Aorta (tissue), 5 donors: Measurements from ENCODE around the gene IGSF9. TPM values are rescaled to one million over a fixed set of nuclear protein-coding genes. Genes with fewer than 3 reads are reported as not detected.
A peak's percentile ranks its signal among the peaks of the same experiment; 100 is the strongest.

ENCODE experiments used
- ATAC-seq: fragments of 200-7000 bp; cut with Tn5 transposase; one replicate; pipeline ENCODE4 v1.9.1; 2022; ENCODE audit warnings: moderate library complexity; ENCODE audit not compliant: low FRiP score
- DNase-seq, 2 donors: peaks; one replicate each; pipeline ENCODE4 v3.0.0-alpha.2; 2020
- H3K27ac ChIP-seq, 2 donors: one replicate each; pipeline ENCODE4 v1.5.1; 2013; ENCODE audit warnings: low read length in 2 of 2, mild to moderate bottlenecking in 2 of 2, moderate library complexity in 2 of 2, control low read depth in 1 of 2, inconsistent platforms in 1 of 2, low read depth in 1 of 2
- H3K27me3 ChIP-seq, 2 donors: one replicate each; pipeline ENCODE4 v1.6.1; 2013; ENCODE audit warnings: control low read depth in 1 of 2, low read length in 1 of 2, mild to moderate bottlenecking in 1 of 2, moderate library complexity in 1 of 2; ENCODE audit not compliant: insufficient read depth in 2 of 2, control insufficient read depth in 1 of 2
- H3K36me3 ChIP-seq, 2 donors: one replicate each; pipeline ENCODE4 v1.6.1; 2013; ENCODE audit warnings: control low read depth in 1 of 2, low read length in 1 of 2, mild to moderate bottlenecking in 1 of 2; ENCODE audit not compliant: insufficient read depth in 2 of 2, control insufficient read depth in 1 of 2
- H3K4me1 ChIP-seq, 2 donors: one replicate each; pipeline ENCODE4 v1.6.1; 2013; ENCODE audit warnings: low read length in 2 of 2, control low read depth in 1 of 2, mild to moderate bottlenecking in 1 of 2, moderate library complexity in 1 of 2; ENCODE audit not compliant: insufficient read depth in 2 of 2, control insufficient read depth in 1 of 2
- H3K4me3 ChIP-seq, 2 donors: one replicate each; pipeline ENCODE4 v1.5.1; 2013; ENCODE audit warnings: low read length in 2 of 2, control low read depth in 1 of 2, mild to moderate bottlenecking in 1 of 2
- H3K9me3 ChIP-seq: one replicate; pipeline ENCODE4 v1.6.1; 2013; ENCODE audit warnings: mild to moderate bottlenecking, low read length; ENCODE audit not compliant: control insufficient read depth
- WGBS, 2 donors: extraction: QIAGEN DNeasy Blood & Tissue Kit; methylation state at CpG; one replicate each; pipeline ENCODE4 v1.1.7; 2013; 5-methylcytosine and 5-hydroxymethylcytosine counted together
- intact Hi-C, 2 donors: fragments of 100-400 bp; cut with DNase I; formaldehyde crosslinking; loops; one replicate each; pipeline versions ENCODE4 v1.14.2 to v1.15.0; 2022
- polyA plus RNA-seq, 2 donors: library from polyadenylated mRNA; stranded (reverse); fragments of 200-250 nt; gene quantifications; one replicate each; pipeline ENCODE4 v1.2.3, GENCODE V29; 2013
- total RNA-seq, 2 donors: library from RNA; stranded (reverse); fragmentation: NEBNext Ultra II Directional; extraction: Animal tissue kit (Norgen Biotek cat#: 25700); gene quantifications; one replicate each; pipeline ENCODE4 v1.2.1, GENCODE V29; 2021
- donor health status: healthy with polysubstance abuse.
- donor health status: Bipolar disorder and iron deficiency.
- donor health status: DM: no; HTN: no; CAD: no.
- donor health status: DM: no; HTN: no; CAD: no.
- donor health status: DM: yes; HTN: yes; CAD: no.

Gene IGSF9
- total and polyA plus RNA-seq, 4 donors = 0.05 to 1.0 (median 0.30) TPM; not detected in 1

DNA sequence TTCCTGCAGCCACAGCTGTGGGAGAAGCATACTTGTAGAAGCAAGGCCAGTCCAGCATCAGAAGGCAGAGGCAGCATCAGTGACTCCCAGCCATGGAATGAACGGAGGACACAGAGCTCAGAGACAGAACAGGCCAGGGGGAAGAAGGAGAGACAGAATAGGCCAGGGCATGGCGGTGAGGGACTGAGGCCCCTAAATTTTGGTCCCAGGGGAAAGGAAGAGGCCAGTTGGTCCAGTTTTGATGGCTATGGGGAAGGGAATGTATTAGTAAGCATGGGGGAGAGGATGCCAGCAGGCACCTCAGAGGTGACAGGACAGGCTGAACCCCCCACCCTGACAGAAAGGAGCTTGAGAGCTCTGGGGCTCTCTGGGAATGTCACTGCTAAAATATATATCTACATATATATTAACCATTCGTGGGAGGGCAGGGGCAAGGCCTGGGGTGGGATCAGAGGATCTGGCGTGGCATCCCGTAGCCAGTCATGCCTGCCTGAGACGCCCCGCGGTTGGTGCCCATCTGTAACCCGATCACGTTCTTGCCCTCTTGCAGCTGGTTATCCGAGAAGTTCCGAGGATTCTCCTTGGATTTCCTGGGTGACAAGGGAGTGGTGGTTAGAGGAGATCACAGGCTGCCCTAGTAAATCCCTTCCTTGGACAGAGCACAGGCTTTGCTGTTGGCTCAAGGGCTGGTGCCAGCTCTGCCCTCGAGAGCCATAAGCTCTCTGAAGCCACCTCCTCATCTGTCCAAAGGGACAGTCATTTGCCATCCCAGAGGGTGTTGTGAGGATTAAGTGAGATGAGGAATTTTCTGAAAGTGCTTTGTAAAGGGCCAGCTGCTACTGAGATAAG is 26.8 kb downstream of the IGSF9 start:
- ATAC-seq = no peak
- WGBS, 2 donors = 74 to 76% methylated on average over 13 of the region's 13 CpGs
- no peaks in the 10 kb centered on the region for H3K27me3 ChIP-seq
- no peak overlapping the region for H3K27ac ChIP-seq
- no peak overlapping the region for H3K4me3 ChIP-seq
- DNase-seq = peak; percentile 9 to 51
- intact Hi-C loops = no loop called here
- H3K4me1 ChIP-seq = peaks cover 0 to 2% of the 10 kb centered on the region in 2 donors
- peaks cover 4 to 9% of the 10 kb centered on the region in 2 donors for H3K36me3 ChIP-seq
- no peaks in the 10 kb centered on the region for H3K9me3 ChIP-seq

DNA sequence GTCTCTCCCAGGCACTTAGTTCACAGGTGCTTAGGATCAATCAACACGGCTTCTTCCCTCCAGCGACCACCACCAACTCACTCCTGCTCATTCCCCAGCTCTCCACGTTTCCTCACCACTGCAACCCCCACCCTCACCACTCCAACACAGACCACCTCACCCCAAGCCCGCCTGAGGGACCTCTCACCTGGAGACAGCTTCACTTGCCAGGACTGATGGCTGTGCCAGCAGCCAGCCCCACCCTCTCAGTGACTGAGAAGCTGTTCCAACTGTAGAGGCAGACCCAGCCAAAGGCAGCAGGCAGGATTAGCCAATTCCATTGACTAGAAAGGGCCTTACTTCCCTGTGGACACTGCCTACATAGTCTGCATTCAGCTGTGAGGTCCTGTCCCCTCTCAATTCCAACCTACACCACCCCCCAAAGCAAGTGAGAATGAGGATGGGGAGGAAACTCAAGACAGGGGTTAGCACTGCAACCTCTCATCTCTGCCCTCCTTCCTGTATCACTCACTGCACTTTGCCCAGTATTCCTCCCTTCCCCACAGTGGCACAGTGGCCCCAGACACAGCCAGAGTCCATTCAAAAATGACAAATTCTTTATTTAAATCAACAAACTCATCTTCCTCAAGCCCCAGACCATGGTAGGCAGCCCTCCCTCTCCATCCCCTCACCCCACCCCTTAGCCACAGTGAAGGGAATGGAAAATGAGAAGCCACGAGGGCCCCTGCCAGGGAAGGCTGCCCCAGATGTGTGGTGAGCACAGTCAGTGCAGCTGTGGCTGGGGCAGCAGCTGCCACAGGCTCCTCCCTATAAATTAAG is 27.7 kb downstream of the IGSF9 start:
- intact Hi-C loops = no loop called here
- peaks cover 0 to 2% of the 10 kb centered on the region in 2 donors for H3K4me1 ChIP-seq
- DNase-seq (peak; percentile 46 to 63), ATAC-seq (no peak)
- peaks cover 4 to 9% of the 10 kb centered on the region in 2 donors for H3K36me3 ChIP-seq
- H3K9me3 ChIP-seq = no peaks in the 10 kb centered on the region
- H3K27ac ChIP-seq = peak overlapping the region in 1 of 2 donors; percentile 25
- no peak overlapping the region for H3K4me3 ChIP-seq
- WGBS, 2 donors = 54 to 57% methylated on average over 5 of the region's 5 CpGs
- H3K27me3 ChIP-seq = no peaks in the 10 kb centered on the region

DNA sequence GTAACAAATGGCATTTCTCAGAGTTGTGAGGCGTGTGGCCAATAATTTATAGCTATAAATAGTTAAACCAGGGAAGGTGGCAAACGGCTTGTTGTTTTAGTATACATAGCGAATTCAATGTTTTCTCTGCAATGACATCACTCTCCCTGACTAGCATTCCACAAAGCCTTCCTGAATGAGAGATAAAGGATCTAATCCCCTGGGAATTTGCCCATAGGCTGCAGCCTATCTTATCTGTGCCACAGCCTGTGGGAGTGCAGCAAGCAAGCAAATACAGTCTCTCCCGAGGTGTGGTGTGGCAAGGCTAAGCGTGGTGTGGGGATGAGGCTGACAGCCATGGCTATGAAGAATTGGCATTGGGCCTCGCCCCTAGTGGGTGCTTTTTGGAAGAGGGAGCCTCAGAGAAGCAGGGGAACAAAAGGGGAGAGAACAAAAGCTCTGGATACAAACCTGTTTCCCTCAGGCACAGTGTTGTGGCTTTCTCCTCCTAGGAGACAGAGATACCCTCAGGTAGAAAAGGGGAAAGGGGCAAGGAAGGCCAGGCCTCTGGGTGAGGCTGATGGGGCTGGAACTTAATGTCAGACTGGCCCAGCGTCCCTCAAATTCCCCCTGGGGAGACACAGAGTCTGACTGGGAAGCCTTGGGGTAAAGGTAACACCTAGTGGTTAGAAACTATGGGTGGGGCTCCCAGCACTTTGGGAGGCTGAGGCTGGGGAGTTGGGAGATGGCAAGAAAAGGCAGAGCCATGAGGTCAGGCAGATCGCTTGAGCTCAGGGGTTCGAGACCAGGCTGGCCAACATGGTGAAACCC is 29.0 kb downstream of the IGSF9 start:
- H3K9me3 ChIP-seq = no peaks in the 10 kb centered on the region
- intact Hi-C loops = no loop called here
- H3K36me3 ChIP-seq = peaks cover 4 to 9% of the 10 kb centered on the region in 2 donors
- DNase-seq (peak; percentile 33 to 71), ATAC-seq (no peak)
- H3K27me3 ChIP-seq = no peaks in the 10 kb centered on the region
- H3K27ac ChIP-seq = peak overlapping the region in 1 of 2 donors; percentile 82
- H3K4me3 ChIP-seq = no peak overlapping the region
- WGBS, 2 donors = 24 to 26% methylated on average over 9 of the region's 9 CpGs
- H3K4me1 ChIP-seq = peaks cover 0 to 2% of the 10 kb centered on the region in 2 donors

DNA sequence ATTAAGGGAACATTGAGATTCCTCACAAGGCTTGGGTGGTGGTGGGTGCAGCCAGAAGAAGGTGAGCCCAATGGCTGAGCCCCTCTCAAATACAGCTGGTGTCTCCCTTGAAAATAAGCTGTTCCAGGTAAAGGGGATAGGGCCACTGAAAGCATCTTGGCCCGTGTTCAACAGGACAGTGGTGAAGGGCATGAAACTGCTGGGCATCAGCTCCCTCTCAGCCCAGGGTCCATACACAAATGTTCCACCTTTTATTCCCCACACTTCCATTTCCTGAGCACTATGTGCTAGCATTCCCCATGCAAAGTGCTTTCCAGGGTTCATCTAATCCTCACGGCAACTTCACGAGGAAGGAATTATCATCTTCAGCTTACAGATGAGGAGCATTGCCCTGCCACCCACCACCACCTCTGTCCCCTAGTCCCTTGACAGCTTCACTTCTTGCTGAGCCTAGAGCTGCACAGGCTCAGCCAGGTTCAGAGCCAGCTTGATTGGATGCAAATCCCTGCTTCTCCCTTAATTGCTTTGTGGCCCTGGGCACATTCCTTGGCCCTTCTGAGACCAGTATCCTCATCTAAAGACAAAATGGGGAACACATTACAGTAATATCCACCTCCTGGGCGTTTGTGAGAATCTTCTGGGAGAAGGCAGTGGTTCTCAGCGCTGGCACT is 29.7 kb downstream of the IGSF9 start:
- no peaks in the 10 kb centered on the region for H3K9me3 ChIP-seq
- WGBS, 2 donors = 17 to 29% methylated on average over 5 of the region's 5 CpGs
- DNase-seq (peak; percentile 16 to 24), ATAC-seq (no peak)
- intact Hi-C loops = no loop called here
- H3K36me3 ChIP-seq = peaks cover 4 to 9% of the 10 kb centered on the region in 2 donors
- peaks cover 0 to 2% of the 10 kb centered on the region in 2 donors for H3K4me1 ChIP-seq
- no peaks in the 10 kb centered on the region for H3K27me3 ChIP-seq
- H3K4me3 ChIP-seq = no peak overlapping the region
- H3K27ac ChIP-seq = peak overlapping the region in 1 of 2 donors; percentile 64

DNA sequence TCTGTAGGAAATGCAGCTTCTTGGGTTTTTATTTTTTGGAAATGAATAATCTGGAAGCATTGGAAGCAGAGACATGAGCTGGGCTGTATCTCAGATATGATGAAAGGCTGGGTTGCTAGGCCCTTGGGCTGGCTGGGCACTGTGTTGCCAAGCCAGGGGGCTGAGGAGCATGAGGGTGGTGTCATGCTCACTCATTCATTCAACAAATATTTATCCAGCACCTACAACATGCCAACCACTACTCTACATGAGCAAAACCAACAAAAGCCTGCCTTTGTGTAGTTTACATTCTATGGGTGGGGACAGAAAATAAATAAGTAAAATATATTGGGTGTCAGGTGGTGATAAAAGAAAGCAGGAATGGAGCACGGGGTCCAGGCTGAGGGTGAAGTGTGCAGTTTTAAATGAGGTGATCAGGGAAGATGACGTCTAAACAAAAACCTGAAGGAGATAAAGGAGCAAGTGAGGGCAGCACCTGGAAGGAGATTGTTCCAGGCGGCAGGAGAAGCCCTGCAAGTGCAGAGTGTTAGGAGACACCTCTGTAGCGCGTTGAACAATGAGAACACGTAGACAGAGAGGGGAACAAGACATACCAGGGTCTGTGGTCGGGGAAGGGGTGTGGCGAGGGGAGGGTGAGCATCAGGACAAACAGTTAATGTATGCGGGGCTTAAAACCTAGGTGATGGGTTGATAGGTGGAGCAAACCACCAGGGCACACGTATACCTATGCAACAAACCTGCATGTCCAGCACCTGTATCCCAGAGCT is 31.0 kb downstream of the IGSF9 start:
- WGBS, 2 donors = 87% methylated on average over 10 of the region's 10 CpGs
- intact Hi-C loops = no loop called here
- no peak overlapping the region for H3K27ac ChIP-seq
- DNase-seq (peak; percentile 22 to 55), ATAC-seq (no peak)
- H3K4me1 ChIP-seq = peaks cover 0 to 2% of the 10 kb centered on the region in 2 donors
- H3K9me3 ChIP-seq = no peaks in the 10 kb centered on the region
- no peaks in the 10 kb centered on the region for H3K27me3 ChIP-seq
- peaks cover 4 to 5% of the 10 kb centered on the region in 2 donors for H3K36me3 ChIP-seq
- H3K4me3 ChIP-seq = no peak overlapping the region

DNA sequence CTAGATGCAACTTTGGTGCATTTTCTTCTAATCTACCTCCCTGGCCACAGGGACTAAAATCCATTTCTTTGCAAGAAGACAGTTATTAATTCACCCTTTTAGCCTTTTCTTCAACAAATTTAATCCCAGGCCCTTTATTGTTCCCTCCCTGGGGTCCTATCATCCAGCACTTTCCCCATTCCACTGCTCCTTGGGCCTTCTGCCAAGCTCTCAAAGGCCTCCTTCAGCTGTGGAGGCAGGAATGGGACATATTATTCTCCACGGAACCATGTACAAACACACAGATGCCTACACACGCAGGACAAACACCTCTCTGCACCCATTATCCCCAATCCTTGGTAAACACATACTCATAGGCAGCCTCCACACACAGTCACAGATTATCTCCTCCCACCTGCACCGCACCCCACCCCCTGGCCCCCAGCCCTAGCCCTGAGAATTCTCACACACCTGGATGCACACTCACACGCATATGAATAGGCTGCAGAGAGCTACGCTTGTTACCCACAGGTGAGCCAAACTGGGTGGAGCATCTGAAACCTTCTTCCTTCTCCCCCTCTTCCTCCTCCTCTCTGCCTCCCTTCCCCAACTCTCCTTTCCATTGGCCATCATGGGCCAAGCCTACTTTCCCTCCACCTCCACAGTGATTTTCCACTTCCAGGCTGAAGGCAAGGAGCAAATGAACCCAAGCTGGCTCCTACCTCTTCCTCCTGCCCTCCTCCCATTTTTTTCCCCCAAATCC is 31.8 kb downstream of the IGSF9 start:
- H3K36me3 ChIP-seq = peaks cover 2 to 4% of the 10 kb centered on the region in 2 donors
- intact Hi-C loops = no loop called here
- H3K27me3 ChIP-seq = no peaks in the 10 kb centered on the region
- H3K27ac ChIP-seq = no peak overlapping the region
- 63 to 82% methylated on average over 5 of the region's 5 CpGs for WGBS, 2 donors
- peak; percentile 29 to 40 for DNase-seq
- no peak for ATAC-seq
- H3K4me3 ChIP-seq = no peak overlapping the region
- H3K9me3 ChIP-seq = no peaks in the 10 kb centered on the region
- peaks cover 0 to 2% of the 10 kb centered on the region in 2 donors for H3K4me1 ChIP-seq

DNA sequence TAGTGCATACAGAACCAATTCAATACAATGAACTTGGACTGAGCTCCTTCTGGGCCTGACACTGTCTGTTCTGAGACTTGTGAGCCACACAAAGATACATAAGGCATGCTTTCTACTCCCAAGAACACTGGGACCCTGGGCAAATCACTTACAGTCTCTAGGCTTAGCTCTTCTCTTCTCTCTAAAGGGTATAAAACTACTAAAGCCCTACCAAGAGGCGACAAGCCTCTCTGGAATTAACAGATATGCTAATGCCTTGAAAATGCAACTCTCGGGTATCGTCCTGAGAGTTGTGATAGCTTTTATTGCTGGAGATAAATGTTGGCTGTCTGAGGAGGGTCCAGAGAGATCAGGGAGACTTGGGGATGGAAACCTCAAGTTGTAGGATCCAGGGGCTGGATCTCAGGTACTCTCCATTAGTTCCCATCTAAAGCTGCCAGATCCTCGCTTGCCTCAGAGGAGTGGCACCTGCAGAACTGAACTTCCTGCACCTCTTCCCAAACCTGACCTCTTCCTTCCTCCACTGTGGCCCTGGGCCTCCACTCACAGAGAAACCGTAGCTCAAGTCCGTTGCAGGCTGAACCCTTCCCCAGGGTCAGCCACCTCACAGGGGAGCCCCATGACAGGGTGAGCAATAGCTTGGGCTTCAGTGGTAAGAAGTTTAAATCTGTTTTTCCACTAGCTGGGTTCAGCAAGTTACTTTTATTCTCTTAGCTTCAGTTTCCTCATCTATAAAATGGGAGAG is 33.9 kb downstream of the IGSF9 start:
- Histone ChIP-seq H3K27ac (peak overlapping the region; percentile 34 to 92), H3K4me1 (peaks cover 0 to 2% of the 10 kb centered on the region in 2 donors), H3K27me3 (no peaks in the 10 kb centered on the region), H3K36me3 (no peaks in the 10 kb centered on the region), H3K4me3 (no peak overlapping the region), H3K9me3 (no peaks in the 10 kb centered on the region)
- intact Hi-C loops = no loop called here
- 75 to 82% methylated on average over 6 of the region's 6 CpGs for WGBS, 2 donors
- ATAC-seq (no peak), DNase-seq (peak; percentile 44 to 50)
